Measurements from ENCODE around the gene PCDH7.

The PCDH7 gene

DNA sequence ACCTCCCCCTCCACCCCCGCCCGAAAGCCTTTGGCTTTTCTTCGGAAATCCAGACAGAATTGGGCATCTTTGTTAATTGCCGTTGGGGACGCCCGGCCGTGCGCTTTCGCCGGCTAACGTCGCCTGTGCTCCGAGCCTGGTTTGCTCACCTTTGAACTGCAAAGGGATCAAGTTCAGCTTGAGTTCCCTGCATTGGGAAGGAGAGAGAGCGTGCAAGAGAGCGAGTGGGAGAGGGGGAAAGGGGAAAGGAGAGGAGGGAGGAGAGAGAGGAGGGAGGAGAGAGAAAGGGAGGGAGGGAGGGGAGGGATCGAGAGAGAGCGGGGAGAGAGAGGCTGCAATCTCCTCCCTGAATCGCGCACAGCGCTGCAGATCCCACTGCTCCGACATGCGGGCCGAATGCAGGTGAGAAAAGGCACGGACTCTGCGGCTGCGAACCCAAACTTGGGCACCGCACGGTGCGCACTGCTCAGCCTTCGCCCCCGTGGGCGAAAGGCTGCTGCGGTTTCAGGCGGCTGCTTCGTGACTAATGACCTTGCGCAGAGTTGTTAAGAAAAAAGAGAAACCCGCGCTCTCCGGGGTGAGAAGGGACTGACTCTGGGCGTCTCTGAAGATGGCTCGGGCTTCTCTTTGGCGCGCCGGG, at the start of gene PCDH7:
PCDH7 (plus strand) TSS at position 349 of the 640 bp plus-strand sequence. CDS start 1,054 bp downstream, outside the sequence.
- no peak for DNase-seq

GRCh38 chr4:30671926-30672448, 48.2 kb upstream of the PCDH7 start:
- no peak for DNase-seq

GRCh38 chr4:30696191-30696590, 24.0 kb upstream of the PCDH7 start:
- no peak for DNase-seq

- no peak for DNase-seq
Measured at GRCh38 chr4:30714408-30715031, 5.6 kb upstream of the PCDH7 start.

DNA sequence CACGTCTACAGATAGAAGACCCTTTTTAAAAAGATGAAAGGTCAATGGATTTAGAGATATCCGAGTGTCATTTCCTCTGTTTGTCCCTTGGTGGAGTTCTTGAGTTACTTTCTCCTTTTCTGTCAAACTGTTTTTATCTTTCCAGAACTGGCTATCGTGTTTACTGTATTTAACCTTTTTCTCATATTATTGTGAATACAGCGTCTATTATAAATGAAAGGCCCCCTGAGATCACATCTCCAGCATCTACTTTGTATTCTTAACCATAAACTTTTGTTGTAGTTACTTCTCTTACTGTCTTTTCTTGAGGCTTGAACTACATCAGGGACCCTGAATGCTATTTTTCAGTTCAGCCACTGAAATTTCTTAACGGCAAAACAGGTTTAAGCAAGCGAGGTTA, 4.0 kb upstream of the PCDH7 start:
- DNase-seq, result no peak

DNA sequence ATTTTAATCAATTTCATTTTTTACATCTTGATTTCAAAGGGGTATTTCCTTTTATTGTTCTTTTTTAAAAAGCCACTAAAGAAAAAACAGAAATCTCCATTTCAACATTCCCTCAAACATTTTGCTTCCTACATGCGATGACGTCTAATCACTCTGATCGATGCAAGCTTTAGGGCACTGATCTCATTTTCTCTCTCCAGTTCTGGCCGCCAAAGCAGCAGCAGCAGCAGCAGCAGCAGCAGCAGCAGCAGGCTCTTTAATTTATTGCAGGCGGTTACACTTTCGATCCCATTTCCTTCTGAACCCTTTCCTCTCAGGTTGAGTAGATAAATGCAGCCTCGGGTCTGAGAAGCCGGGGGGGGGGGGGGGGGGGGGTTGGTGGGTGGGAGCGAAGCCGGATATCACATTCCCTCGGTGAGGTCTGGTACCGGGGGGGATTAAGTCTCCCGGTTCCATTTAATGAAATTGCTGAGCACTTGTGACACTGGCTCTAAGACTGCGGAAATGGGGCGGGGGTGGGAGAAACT, 3.4 kb upstream of the PCDH7 start:
- peak in 1 of 6 experiments; percentile 9 for DNase-seq

DNA sequence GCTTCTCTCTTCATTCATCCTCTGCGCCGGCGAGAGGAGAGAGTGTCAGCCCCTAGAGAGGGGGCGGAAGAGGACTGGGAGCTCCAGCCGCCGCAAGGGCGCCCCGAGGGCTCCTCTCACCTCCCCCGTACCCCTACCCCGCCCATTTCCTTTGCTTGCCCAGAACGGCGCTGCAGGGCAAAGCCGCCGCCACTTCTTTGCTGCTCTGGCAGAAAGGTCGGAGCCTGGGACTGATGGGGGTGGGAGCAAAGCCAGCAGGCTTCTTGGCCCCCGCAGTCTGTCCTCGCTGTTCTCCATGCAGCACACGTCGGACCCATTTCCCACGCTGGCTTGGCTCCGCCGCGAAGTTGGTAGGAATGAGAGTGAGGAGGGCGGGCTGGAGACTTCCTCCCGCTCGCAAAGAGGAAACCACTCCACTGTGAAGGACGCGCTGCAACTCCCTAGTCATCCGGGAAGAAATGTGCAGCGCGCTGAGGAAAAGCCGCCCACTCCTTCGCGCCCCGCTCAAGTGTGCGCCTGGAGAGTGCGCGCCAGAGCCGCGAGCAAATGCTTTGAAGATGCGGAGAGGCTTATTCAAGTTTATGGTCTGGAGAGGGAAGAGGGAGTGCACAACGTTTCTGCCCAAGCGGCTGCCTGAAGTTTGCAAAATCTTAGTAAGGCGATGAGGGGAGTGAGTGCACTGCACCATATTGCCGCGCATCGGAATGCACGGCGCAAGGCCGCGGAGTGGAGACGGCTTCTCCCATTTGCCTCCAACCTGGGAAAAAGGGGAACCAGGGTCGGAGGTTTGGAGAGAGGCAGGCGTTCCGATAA, 2.8 kb upstream of the PCDH7 start:
- peak in 1 of 6 experiments; percentile 25 for DNase-seq

DNA sequence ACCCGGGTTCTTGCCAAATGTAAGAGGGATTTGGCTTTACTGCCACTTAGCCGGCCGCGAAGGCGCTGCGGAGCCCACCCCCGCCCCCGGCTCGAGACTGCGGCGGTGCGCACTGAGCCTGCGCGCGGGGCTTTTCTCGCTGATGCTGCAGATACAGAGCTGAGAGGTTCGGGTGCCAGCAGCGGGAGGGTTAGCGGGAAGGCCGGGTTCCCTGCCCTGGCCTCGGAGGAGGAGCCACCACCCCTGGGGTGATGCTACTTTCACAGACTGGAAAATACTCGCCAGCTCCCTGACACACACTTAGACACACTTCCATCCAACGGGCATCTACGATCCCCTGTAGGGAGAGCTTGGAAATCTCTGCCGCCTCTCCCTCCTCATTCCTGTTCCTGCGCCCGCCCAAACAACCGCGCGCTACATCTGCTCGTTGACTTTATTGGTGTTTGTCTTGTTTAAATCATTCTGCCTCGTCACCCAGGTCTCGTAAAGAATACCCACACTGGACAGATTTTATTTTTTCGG, 2.1 kb upstream of the PCDH7 start:
- no peak for DNase-seq

DNA sequence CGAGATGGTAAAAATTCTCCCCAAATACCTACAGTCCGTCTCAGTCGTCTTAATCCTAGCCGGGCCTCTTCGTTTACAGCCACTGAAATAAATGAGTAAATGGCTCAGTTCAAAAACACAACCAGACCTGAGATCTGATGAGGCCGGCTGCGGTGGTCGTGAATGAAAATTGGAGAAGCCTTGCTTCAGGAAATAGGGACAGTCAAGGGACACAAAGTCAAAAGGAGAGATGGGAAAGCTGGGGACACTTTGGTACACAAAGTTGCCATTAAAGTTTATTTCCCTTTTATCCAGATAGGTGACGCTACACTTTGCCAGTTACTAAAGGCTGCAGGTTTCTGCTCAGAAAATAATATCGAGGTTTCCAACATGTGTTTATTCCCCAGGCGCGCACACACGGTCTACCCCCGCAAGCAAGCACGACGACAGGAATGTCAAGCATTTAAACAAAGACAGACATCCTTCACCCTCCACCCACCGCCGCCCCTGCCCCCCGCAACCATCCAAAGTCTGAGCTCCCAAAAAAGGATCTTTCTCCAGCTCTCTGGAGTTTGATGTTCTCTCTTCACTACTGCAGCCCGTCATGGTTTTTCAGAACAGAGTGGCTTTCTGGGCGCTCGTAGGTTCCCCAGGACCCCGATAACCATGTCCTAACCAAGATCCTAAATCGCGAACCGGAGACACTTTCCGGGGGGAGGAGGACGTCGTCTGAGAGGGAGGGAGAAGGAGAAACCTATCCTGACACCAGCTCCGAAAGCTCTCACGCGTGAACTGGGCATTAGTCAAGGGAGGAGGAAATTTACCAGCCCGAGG, 1.3 kb upstream of the PCDH7 start:
- no peak for DNase-seq

DNA sequence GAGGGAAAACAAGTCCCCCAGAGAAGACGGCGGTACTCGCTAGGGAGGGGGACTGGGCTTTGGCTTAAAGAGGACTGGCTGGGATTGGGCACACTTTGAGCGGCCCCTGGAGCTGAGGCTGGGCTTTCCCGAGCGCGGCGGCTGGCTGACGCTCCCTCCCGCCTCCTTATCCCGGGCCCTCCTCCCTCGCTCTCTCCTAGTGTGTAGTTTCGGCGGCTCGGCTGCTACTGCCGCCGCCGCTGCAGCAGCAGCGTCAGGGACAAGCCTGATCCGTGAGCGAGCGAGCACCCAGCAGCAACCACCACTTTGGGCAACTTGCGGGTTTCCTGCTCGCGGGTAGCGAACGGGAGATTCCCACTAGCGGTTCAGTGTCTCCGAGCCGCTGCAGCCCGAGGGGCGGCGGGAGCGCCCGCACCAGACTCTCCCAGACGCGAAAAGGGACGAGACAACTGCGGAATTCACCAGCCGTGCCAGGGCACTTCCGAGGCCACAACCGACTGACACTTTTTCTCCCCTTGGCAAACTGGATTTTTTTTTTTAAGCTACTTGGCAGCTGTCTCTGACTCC, 632 bp upstream of the PCDH7 start:
- DNase-seq, result no peak

DNA sequence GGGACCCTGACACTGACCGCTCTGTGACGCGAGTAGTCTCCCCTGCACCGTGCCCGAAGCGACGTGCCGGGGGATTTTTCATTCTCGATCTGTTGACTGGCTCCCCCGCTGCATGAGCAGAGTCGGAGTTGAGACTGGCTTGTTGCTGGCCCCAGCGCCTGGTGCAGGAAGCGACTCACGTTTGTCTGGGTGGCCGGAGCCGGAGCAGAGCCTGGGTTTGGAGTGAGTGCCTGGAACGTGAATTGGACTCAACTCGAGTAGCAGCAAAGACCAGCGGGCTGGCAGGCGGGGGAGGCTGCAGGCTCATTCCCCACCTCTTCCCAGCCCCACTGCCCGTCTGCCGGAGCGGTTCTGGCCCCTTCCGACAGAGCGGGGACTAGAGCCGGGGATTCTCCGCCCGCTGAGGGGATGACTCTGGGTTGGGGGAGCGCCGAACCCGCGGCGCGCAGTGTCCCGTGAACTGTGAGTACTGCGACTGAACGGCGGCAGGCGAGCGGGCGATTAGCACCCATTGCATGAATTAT, 554 bp downstream of the PCDH7 start:
- DNase-seq, result no peak

GRCh38 chr4:30721185-30722091, 1.3 kb downstream of the PCDH7 start:
- DNase-seq, result peak in 1 of 6 experiments; percentile 2

DNA sequence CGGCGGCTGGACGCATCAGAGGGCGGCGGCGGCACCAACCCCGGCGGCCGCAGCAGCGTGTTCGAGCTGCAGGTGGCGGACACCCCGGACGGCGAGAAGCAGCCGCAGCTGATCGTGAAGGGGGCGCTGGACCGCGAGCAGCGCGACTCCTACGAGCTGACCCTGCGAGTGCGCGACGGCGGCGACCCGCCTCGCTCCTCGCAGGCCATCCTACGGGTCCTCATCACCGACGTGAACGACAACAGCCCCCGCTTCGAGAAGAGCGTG, 1.9 kb downstream of the PCDH7 start:
- DNase-seq, result no peak

DNA sequence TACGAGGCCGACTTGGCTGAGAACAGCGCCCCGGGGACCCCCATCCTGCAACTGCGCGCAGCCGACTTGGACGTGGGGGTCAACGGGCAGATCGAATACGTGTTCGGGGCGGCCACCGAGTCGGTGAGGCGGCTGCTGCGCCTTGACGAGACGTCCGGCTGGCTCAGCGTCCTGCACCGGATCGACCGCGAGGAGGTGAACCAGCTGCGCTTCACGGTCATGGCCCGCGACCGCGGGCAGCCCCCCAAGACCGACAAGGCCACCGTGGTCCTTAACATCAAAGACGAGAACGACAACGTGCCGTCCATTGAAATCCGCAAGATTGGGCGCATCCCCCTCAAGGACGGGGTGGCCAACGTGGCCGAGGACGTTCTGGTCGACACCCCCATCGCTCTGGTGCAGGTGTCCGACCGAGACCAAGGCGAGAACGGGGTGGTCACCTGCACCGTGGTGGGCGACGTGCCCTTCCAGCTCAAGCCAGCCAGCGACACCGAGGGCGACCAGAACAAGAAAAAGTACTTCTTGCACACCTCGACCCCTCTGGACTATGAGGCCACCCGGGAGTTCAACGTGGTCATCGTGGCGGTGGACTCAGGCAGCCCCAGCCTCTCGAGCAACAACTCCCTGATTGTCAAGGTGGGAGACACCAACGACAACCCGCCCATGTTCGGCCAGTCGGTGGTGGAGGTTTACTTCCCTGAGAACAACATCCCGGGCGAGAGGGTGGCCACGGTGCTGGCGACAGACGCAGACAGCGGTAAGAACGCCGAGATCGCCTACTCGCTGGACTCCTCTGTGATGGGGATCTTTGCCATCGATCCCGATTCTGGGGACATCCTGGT, 2.4 kb downstream of the PCDH7 start:
- no peak for DNase-seq

DNA sequence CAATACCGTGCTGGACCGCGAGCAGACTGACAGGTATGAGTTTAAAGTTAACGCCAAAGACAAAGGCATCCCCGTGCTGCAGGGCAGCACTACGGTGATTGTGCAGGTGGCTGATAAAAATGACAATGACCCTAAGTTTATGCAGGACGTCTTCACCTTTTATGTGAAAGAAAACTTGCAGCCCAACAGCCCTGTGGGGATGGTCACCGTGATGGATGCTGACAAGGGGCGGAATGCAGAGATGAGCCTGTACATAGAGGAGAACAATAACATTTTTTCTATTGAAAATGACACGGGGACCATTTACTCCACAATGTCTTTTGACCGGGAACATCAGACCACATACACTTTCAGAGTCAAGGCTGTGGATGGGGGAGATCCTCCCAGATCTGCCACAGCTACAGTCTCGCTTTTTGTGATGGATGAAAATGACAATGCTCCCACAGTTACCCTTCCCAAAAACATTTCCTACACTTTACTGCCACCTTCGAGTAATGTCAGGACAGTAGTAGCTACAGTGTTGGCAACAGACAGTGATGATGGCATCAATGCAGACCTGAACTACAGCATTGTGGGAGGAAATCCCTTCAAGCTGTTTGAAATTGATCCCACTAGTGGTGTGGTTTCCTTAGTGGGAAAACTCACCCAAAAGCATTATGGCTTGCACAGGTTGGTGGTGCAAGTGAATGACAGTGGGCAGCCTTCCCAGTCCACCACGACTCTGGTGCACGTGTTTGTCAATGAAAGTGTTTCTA, 3.2 kb downstream of the PCDH7 start:
- no peak for DNase-seq

GRCh38 chr4:30724247-30724646, 4.1 kb downstream of the PCDH7 start:
- no peak for DNase-seq

DNA sequence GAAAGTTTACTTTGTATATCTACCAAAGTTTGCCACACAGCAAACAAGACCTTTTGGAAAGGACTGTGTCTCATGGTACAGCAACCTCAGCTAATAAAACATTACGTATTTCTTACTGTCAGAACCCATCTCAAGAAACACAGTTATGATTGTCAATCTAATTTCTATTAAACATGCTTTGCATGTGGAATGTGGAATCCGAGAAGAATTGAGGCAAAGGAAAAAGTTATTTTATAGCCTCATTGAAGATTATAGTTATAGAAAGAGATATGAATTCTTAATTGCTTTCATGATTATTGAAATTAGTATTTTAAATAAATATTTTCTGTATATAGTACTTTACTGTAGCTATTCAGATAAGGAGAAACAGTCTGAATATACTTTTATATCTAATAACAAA, 5.4 kb downstream of the PCDH7 start:
- no peak for DNase-seq

DNA sequence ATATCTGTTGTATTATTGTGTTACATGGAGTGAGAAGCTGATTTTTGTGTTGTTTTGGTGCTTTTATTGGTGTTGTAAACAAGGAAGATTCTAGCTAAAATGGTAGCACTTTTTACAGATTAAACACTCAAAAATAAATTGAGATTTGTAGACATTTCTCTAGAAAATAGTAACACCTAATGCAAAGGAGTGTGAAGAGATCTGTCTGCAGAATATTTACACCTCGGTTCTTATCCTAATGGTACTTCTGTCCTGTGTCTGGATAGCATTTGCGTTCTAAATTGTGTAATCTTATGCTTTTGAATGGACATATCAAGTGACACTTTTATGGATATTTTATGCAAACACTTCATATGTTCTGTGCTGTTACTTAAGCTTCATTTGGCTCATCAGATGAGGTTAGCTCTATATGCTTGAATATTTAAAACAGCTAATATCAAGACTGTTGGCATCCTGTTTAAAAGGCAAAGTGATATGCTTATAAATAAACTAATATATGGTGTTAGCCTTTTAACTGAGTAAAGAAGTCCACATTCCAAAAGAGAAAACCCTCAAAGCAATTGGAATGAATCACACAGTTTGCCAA, 6.0 kb downstream of the PCDH7 start:
- DNase-seq, result no peak

DNA sequence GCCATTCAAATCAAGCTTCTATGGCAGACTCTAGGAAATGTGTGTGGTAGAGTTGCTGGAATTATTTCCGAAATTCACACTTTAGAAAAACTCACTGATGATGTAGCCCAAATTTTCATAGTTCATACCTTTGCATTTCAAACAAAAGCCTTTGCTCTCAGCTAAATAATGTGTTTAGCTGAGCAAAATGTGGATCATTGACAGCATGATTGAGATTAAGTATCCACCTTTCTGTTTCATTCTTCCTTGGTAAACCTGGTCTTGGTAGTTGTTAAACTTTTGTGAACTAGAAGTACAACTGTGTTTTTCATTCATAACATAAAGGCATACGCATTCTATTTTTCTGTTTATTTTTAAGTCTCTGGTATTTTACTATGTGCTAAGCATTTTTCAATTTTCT, 7.2 kb downstream of the PCDH7 start:
- no peak for DNase-seq
